GM12872 (cell line): ENCODE measurements around the gene AUTS2.

Experiments used
- CTCF ChIP-seq: IDR thresholded peaks from 3 replicates; pipeline ENCODE4 v1.5.1; 2011; ENCODE audit warnings: low read depth, mild to moderate bottlenecking, low read length, moderate library complexity; ENCODE audit not compliant: insufficient read depth

The AUTS2 gene

GRCh38 chr7:69981646-69982045, 383.4 kb downstream of the AUTS2 start:
- no peak for TF ChIP-seq CTCF

- no peak for TF ChIP-seq CTCF
Measured at GRCh38 chr7:69982197-69982596, 383.9 kb downstream of the AUTS2 start.

GRCh38 chr7:69989551-69989950, 391.3 kb downstream of the AUTS2 start:
- no peak for TF ChIP-seq CTCF

GRCh38 chr7:69992938-69993337, 394.7 kb downstream of the AUTS2 start:
- TF ChIP-seq CTCF, result no peak

GRCh38 chr7:69994218-69994617, 395.9 kb downstream of the AUTS2 start:
- no peak for TF ChIP-seq CTCF

GRCh38 chr7:69994886-69995542, 396.7 kb downstream of the AUTS2 start:
- TF ChIP-seq CTCF, result no peak

- TF ChIP-seq CTCF, result no peak
Measured at GRCh38 chr7:69996121-69996520, 397.8 kb downstream of the AUTS2 start.

- no peak for TF ChIP-seq CTCF
Measured at GRCh38 chr7:70000737-70001348, 402.6 kb downstream of the AUTS2 start.
